Activated T-cell treated with anti-CD3 and anti-CD28 coated beads, Interleukin-2, amount 50 U/mL, for 72 hours (primary cell): ENCODE measurements around the gene PNRC1. TPM values are rescaled to one million over a fixed set of nuclear protein-coding genes. Genes with fewer than 3 reads are reported as not detected.
"Not testable (repeated sequence)": the region's sequence is repeated elsewhere in the genome, so short reads cannot be mapped to it uniquely, and the experiment has no call there.

Experiments
- ATAC-seq, 2 donors: fragments of 150-1000 bp; cut with Tn5 transposase; replicated peaks in 1 of 2; 2 replicates each; pipeline ENCODE4 v1.10.0; 2021; ENCODE audit warnings: moderate library complexity in 2 of 2, mild to moderate bottlenecking in 1 of 2
- DNase-seq, 2 donors: peaks; one replicate each; pipeline ENCODE4 v3.0.0; 2021 to 2022; ENCODE audit warnings: mixed read lengths in 1 of 2
- H3K27ac Mint-ChIP-seq: one replicate; pipeline ENCODE4 v1.8.0; 2022; ENCODE audit warnings: mild to moderate bottlenecking, moderate library complexity, mixed read lengths
- H3K27me3 Mint-ChIP-seq: one replicate; pipeline ENCODE4 v1.8.0; 2022; ENCODE audit warnings: low read depth, mixed read lengths
- H3K36me3 Mint-ChIP-seq, 2 donors: one replicate each; pipeline ENCODE4 v1.8.0; 2022; ENCODE audit warnings: mixed read lengths in 2 of 2, mild to moderate bottlenecking in 1 of 2; ENCODE audit not compliant: insufficient read depth in 2 of 2
- H3K4me1 Mint-ChIP-seq: one replicate; pipeline ENCODE4 v1.8.0; 2022; ENCODE audit warnings: low read depth, mixed read lengths
- H3K4me3 Mint-ChIP-seq, 2 donors: one replicate each; pipeline ENCODE4 v1.8.0; 2022; ENCODE audit warnings: mild to moderate bottlenecking in 2 of 2, mixed read lengths in 2 of 2, moderate library complexity in 2 of 2
- H3K9me3 Mint-ChIP-seq, 2 donors: one replicate each; pipeline ENCODE4 v1.8.0; 2022; ENCODE audit warnings: mixed read lengths in 2 of 2
- total RNA-seq, 2 donors: library from RNA; stranded (reverse); gene quantifications; one replicate each; pipeline ENCODE4 v1.2.3, GENCODE V29; 2022

The PNRC1 gene
- total RNA-seq, 2 donors from 2014 or later: 119 to 137 TPM

- H3K4me3 Mint-ChIP-seq: no peak overlapping the region
- H3K27ac Mint-ChIP-seq: peak overlapping the region; percentile 15
- DNase-seq: no peak
- H3K27me3 Mint-ChIP-seq: no peaks in the 10 kb centered on the region
- no peaks in the 10 kb centered on the region for H3K9me3 Mint-ChIP-seq
- no peaks in the 10 kb centered on the region for H3K36me3 Mint-ChIP-seq
- no peak for ATAC-seq
- peaks cover 27% of the 10 kb centered on the region for H3K4me1 Mint-ChIP-seq
These were observed 33.1 kb upstream of the PNRC1 start for GRCh38 chr6:89047473-89047872.

GRCh38 chr6:89048288-89048923 is 32.1 kb upstream of the PNRC1 start:
- H3K9me3 Mint-ChIP-seq: no peaks in the 10 kb centered on the region
- no peaks in the 10 kb centered on the region for H3K36me3 Mint-ChIP-seq
- no peak overlapping the region for H3K27ac Mint-ChIP-seq
- H3K4me1 Mint-ChIP-seq: peaks cover 22% of the 10 kb centered on the region
- no peaks in the 10 kb centered on the region for H3K27me3 Mint-ChIP-seq
- ATAC-seq (no peak), DNase-seq (no peak)
- H3K4me3 Mint-ChIP-seq: no peak overlapping the region

- H3K36me3 Mint-ChIP-seq: no peaks in the 10 kb centered on the region
- no peak overlapping the region for H3K4me3 Mint-ChIP-seq
- ATAC-seq (no peak), DNase-seq (no peak)
- H3K9me3 Mint-ChIP-seq: no peaks in the 10 kb centered on the region
- peaks cover 22% of the 10 kb centered on the region for H3K4me1 Mint-ChIP-seq
- no peak overlapping the region for H3K27ac Mint-ChIP-seq
- H3K27me3 Mint-ChIP-seq: no peaks in the 10 kb centered on the region
These were observed 31.6 kb upstream of the PNRC1 start for GRCh38 chr6:89048985-89049384.

- Mint-ChIP-seq H3K4me1 (peaks cover 22% of the 10 kb centered on the region), H3K9me3 (no peaks in the 10 kb centered on the region), H3K27ac (no peak overlapping the region), H3K27me3 (no peaks in the 10 kb centered on the region), H3K36me3 (no peaks in the 10 kb centered on the region), H3K4me3 (no peak overlapping the region)
- DNase-seq (no peak), ATAC-seq (no peak)
These were observed 30.4 kb upstream of the PNRC1 start for GRCh38 chr6:89050155-89050554.

- Mint-ChIP-seq H3K36me3 (no peaks in the 10 kb centered on the region), H3K9me3 (no peaks in the 10 kb centered on the region), H3K27ac (no peak overlapping the region), H3K4me3 (no peak overlapping the region), H3K27me3 (no peaks in the 10 kb centered on the region), H3K4me1 (peaks cover 22% of the 10 kb centered on the region)
- ATAC-seq (peak; percentile 30 to 56), DNase-seq (peak in 1 of 2 donors; percentile 5)
These were observed 29.9 kb upstream of the PNRC1 start for GRCh38 chr6:89050697-89051096.

- peak overlapping the region in 1 of 2 donors; percentile 23 for H3K4me3 Mint-ChIP-seq
- peak; percentile 77 to 84 for ATAC-seq
These were observed 28.9 kb upstream of the PNRC1 start for GRCh38 chr6:89051676-89052075.

GRCh38 chr6:89054208-89054607 is 26.3 kb upstream of the PNRC1 start:
- no peaks in the 10 kb centered on the region for H3K36me3 Mint-ChIP-seq
- ATAC-seq: no peak

More at GRCh38 chr6:89051676-89052075, 28.9 kb upstream of the PNRC1 start:
- peaks cover 22% of the 10 kb centered on the region for H3K4me1 Mint-ChIP-seq
- H3K27ac Mint-ChIP-seq: peak overlapping the region; percentile 55
- no peaks in the 10 kb centered on the region for H3K9me3 Mint-ChIP-seq
- H3K36me3 Mint-ChIP-seq: no peaks in the 10 kb centered on the region
- peak; percentile 4 to 14 for DNase-seq
- no peaks in the 10 kb centered on the region for H3K27me3 Mint-ChIP-seq

GRCh38 chr6:89057759-89058158 is 22.8 kb upstream of the PNRC1 start:
- Mint-ChIP-seq H3K27me3 (peaks cover 13% of the 10 kb centered on the region), H3K27ac (no peak overlapping the region)
- no peak for DNase-seq

More at GRCh38 chr6:89054208-89054607, 26.3 kb upstream of the PNRC1 start:
- DNase-seq: no peak
- Mint-ChIP-seq H3K27ac (no peak overlapping the region), H3K4me3 (no peak overlapping the region), H3K27me3 (peaks cover 13% of the 10 kb centered on the region), H3K4me1 (peaks cover 22% of the 10 kb centered on the region), H3K9me3 (no peaks in the 10 kb centered on the region)

DNA sequence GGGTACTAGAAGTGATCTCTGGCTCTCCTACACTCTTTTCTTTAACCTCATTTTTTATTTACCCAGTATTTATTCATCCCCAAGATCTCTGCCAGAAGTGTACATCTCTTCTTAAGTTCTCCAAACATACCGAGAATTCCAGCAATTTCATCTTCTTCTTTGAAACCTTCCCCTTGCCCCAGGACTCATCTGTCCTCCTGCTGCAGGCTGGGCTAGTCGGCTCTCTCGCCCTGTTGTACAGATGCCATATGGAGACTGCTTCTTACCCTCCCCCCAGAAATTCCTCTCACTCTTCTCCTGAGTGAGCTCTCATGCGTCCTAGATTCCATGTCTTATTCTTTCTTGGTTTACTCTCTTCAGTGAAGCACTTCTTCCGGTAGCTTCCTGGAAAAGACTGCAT is 21.9 kb upstream of the PNRC1 start:
- DNase-seq (no peak), ATAC-seq (no peak)
- no peaks in the 10 kb centered on the region for H3K4me1 Mint-ChIP-seq
- H3K36me3 Mint-ChIP-seq: no peaks in the 10 kb centered on the region
- H3K4me3 Mint-ChIP-seq: no peak overlapping the region
- H3K27me3 Mint-ChIP-seq: peaks cover 13% of the 10 kb centered on the region
- no peaks in the 10 kb centered on the region for H3K9me3 Mint-ChIP-seq
- H3K27ac Mint-ChIP-seq: no peak overlapping the region

More at GRCh38 chr6:89057759-89058158, 22.8 kb upstream of the PNRC1 start:
- Mint-ChIP-seq H3K4me1 (no peaks in the 10 kb centered on the region), H3K36me3 (no peaks in the 10 kb centered on the region), H3K9me3 (no peaks in the 10 kb centered on the region), H3K4me3 (no peak overlapping the region)
- ATAC-seq: no peak

GRCh38 chr6:89059227-89059626 is 21.3 kb upstream of the PNRC1 start:
- no peaks in the 10 kb centered on the region for H3K9me3 Mint-ChIP-seq
- ATAC-seq (no peak), DNase-seq (no peak)
- H3K27me3 Mint-ChIP-seq: peaks cover 13% of the 10 kb centered on the region
- no peak overlapping the region for H3K4me3 Mint-ChIP-seq
- H3K4me1 Mint-ChIP-seq: no peaks in the 10 kb centered on the region
- H3K36me3 Mint-ChIP-seq: no peaks in the 10 kb centered on the region
- no peak overlapping the region for H3K27ac Mint-ChIP-seq

GRCh38 chr6:89063881-89064280 is 16.7 kb upstream of the PNRC1 start:
- H3K4me3 Mint-ChIP-seq: no peak overlapping the region

GRCh38 chr6:89064931-89065330 is 15.6 kb upstream of the PNRC1 start:
- peaks cover 11% of the 10 kb centered on the region for H3K4me1 Mint-ChIP-seq
- DNase-seq, H3K4me3 Mint-ChIP-seq, H3K27me3 Mint-ChIP-seq, H3K27ac Mint-ChIP-seq, ATAC-seq, H3K36me3 Mint-ChIP-seq, H3K9me3 Mint-ChIP-seq: not testable (repeated sequence)

More at GRCh38 chr6:89063881-89064280, 16.7 kb upstream of the PNRC1 start:
- no peak for ATAC-seq
- peaks cover 6% of the 10 kb centered on the region for H3K4me1 Mint-ChIP-seq
- no peak for DNase-seq
- no peaks in the 10 kb centered on the region for H3K9me3 Mint-ChIP-seq
- peak overlapping the region; percentile 57 for H3K27ac Mint-ChIP-seq
- no peaks in the 10 kb centered on the region for H3K36me3 Mint-ChIP-seq
- H3K27me3 Mint-ChIP-seq: peaks cover 2% of the 10 kb centered on the region

DNA sequence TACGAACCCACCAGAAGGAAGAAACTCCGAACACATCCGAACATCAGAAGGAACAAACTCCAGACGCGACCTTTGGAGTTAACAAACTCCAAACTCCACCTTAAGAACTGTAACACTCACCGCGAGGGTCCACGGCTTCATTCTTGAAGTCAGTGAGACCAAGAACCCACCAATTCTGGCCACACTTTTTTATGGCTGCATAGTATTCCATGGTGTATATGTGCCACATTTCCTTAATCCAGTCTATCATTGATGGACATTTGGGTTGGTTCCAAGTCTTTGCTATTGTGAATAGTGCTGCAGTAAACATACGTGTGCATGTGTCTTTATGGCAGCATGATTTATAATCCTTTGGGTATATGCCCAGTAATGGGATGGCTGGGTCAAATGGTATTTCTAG is 14.4 kb upstream of the PNRC1 start:
- not testable (repeated sequence) for DNase-seq, ATAC-seq, H3K9me3 Mint-ChIP-seq, H3K27me3 Mint-ChIP-seq, H3K36me3 Mint-ChIP-seq, H3K27ac Mint-ChIP-seq, H3K4me3 Mint-ChIP-seq
- H3K4me1 Mint-ChIP-seq: peaks cover 11% of the 10 kb centered on the region
